H9 (cell line): ENCODE measurements around the gene COL19A1. TPM values are rescaled to one million over a fixed set of nuclear protein-coding genes. Genes with fewer than 3 reads are reported as not detected.

Source experiments
- DNase-seq: peaks from one replicate; pipeline ENCODE4 v3.0.0-alpha.2; 2017
- H2AFZ ChIP-seq: one replicate; pipeline ENCODE4 v1.6.1; 2013; ENCODE audit warnings: mild to moderate bottlenecking, low read length, control low read depth, moderate library complexity
- H2AK5ac ChIP-seq: 2 replicates; pipeline ENCODE4 v1.6.1; 2013; ENCODE audit warnings: low read length, control low read depth, mixed read lengths; ENCODE audit not compliant: insufficient read length
- H2BK120ac ChIP-seq: one replicate; pipeline ENCODE4 v1.6.1; 2013; ENCODE audit warnings: low read depth, mild to moderate bottlenecking, low read length, control low read depth, inconsistent platforms; ENCODE audit not compliant: poor library complexity, severe bottlenecking
- H2BK12ac ChIP-seq: 2 replicates; pipeline ENCODE4 v1.6.1; 2013; ENCODE audit warnings: low read length, control low read depth, mixed read lengths, low read depth; ENCODE audit not compliant: insufficient read length
- H2BK15ac ChIP-seq: 2 replicates; pipeline ENCODE4 v1.6.1; 2013; ENCODE audit warnings: low read depth, low read length, control low read depth
- H2BK20ac ChIP-seq: one replicate; pipeline ENCODE4 v1.6.1; 2013; ENCODE audit warnings: low read depth, mild to moderate bottlenecking, low read length, control low read depth, inconsistent platforms; ENCODE audit not compliant: poor library complexity, severe bottlenecking
- H2BK5ac ChIP-seq: 2 replicates; pipeline ENCODE4 v1.6.1; 2013; ENCODE audit warnings: low read length, control low read depth, mixed read lengths; ENCODE audit not compliant: insufficient read length
- H3K14ac ChIP-seq: 2 replicates; pipeline ENCODE4 v1.6.1; 2013; ENCODE audit warnings: low read length, control low read depth; ENCODE audit not compliant: insufficient read depth
- H3K18ac ChIP-seq: 2 replicates; pipeline ENCODE4 v1.6.1; 2013; ENCODE audit warnings: low read depth, mild to moderate bottlenecking, mixed read lengths, low read length, control low read depth; ENCODE audit not compliant: insufficient read length
- H3K23ac ChIP-seq: 2 replicates; pipeline ENCODE4 v1.6.1; 2013; ENCODE audit warnings: low read length, control low read depth, mixed read lengths, low read depth; ENCODE audit not compliant: insufficient read length
- H3K23me2 ChIP-seq: 2 replicates; pipeline ENCODE4 v1.6.1; 2013; ENCODE audit warnings: low read depth, mild to moderate bottlenecking, mixed read lengths, low read length, control low read depth; ENCODE audit not compliant: insufficient read length, poor library complexity, severe bottlenecking
- H3K27ac ChIP-seq: 2 replicates; pipeline ENCODE4 v1.5.1; 2013; ENCODE audit warnings: low read length, control low read depth, mixed read lengths, low read depth; ENCODE audit not compliant: insufficient read length
- H3K27me3 ChIP-seq: 2 replicates; pipeline ENCODE4 v1.6.1; 2013; ENCODE audit warnings: low read length, control low read depth, inconsistent platforms; ENCODE audit not compliant: insufficient read depth
- H3K4ac ChIP-seq: 2 replicates; pipeline ENCODE4 v1.6.1; 2013; ENCODE audit warnings: low read depth, mild to moderate bottlenecking, control low read depth, inconsistent platforms, low read length, moderate library complexity
- H3K4me1 ChIP-seq: 2 replicates; pipeline ENCODE4 v1.6.1; 2013; ENCODE audit warnings: low read length, control low read depth, inconsistent platforms; ENCODE audit not compliant: insufficient read depth
- H3K4me2 ChIP-seq: 2 replicates; pipeline ENCODE4 v1.6.1; 2013; ENCODE audit warnings: low read length, control low read depth, mixed read lengths; ENCODE audit not compliant: insufficient read length, insufficient read depth
- H3K56ac ChIP-seq: 2 replicates; pipeline ENCODE4 v1.6.1; 2013; ENCODE audit warnings: low read depth, mild to moderate bottlenecking, mixed read lengths, low read length, control low read depth; ENCODE audit not compliant: insufficient read length
- H3K79me1 ChIP-seq: 2 replicates; pipeline ENCODE4 v1.6.1; 2013; ENCODE audit warnings: low read depth, mild to moderate bottlenecking, moderate library complexity, low read length, control low read depth, inconsistent platforms; ENCODE audit not compliant: insufficient read depth, poor library complexity, severe bottlenecking
- H3K79me2 ChIP-seq: 2 replicates; pipeline ENCODE4 v1.6.1; 2013; ENCODE audit warnings: low read length, control low read depth, inconsistent platforms; ENCODE audit not compliant: insufficient read depth
- H3K9ac ChIP-seq: 2 replicates; pipeline ENCODE4 v1.6.1; 2013; ENCODE audit warnings: low read length, control low read depth, mixed read lengths; ENCODE audit not compliant: insufficient read length; ENCODE audit errors: extremely low read depth
- H3K9me3 ChIP-seq: one replicate; pipeline ENCODE4 v1.6.1; 2013; ENCODE audit warnings: low read depth, low read length, inconsistent platforms; ENCODE audit not compliant: control insufficient read depth
- H3T11ph ChIP-seq: one replicate; pipeline ENCODE4 v1.6.1; 2013; ENCODE audit warnings: mild to moderate bottlenecking, low read length, control low read depth, inconsistent platforms
- H4K20me1 ChIP-seq: one replicate; pipeline ENCODE4 v1.6.1; 2013; ENCODE audit not compliant: control insufficient read depth, insufficient read length, insufficient read depth
- H4K5ac ChIP-seq: 2 replicates; pipeline ENCODE4 v1.6.1; 2013; ENCODE audit warnings: low read depth, mild to moderate bottlenecking, mixed read lengths, low read length, control low read depth; ENCODE audit not compliant: insufficient read length
- H4K8ac ChIP-seq: replicated peaks from 2 replicates; pipeline ENCODE4 v1.6.1; 2013; ENCODE audit warnings: low read length, control low read depth, mixed read lengths, low read depth; ENCODE audit not compliant: insufficient read length
- H4K91ac ChIP-seq: 2 replicates; pipeline ENCODE4 v1.6.1; 2013; ENCODE audit warnings: low read depth, mild to moderate bottlenecking, moderate library complexity, mixed read lengths, low read length, control low read depth; ENCODE audit not compliant: insufficient read length
- H3K27ac Mint-ChIP-seq, 3 experiments: 2 replicates in 2 of 3; 3 replicates in 1 of 3; pipeline ENCODE4 v1.8.0; 2020 to 2021; ENCODE audit warnings: mixed read lengths in 3 of 3, mild to moderate bottlenecking in 1 of 3, moderate library complexity in 1 of 3
- H3K27me3 Mint-ChIP-seq: 2 replicates; pipeline ENCODE4 v1.8.0; 2021; ENCODE audit warnings: low read depth, mild to moderate bottlenecking, moderate library complexity, mixed read lengths
- H3K36me3 Mint-ChIP-seq, 3 experiments: 2 replicates in 2 of 3; 3 replicates in 1 of 3; pipeline ENCODE4 v1.8.0; 2020 to 2021; ENCODE audit warnings: low read depth in 3 of 3, mixed read lengths in 3 of 3; ENCODE audit not compliant: insufficient read depth in 1 of 3
- H3K4me1 Mint-ChIP-seq, 2 experiments: 2 replicates each; pipeline ENCODE4 v1.8.0; 2020; ENCODE audit warnings: mixed read lengths in 2 of 2
- H3K4me3 Mint-ChIP-seq, 2 experiments: 2 replicates in 1 of 2; 3 replicates in 1 of 2; pipeline ENCODE4 v1.8.0; 2020 to 2021; ENCODE audit warnings: mild to moderate bottlenecking in 2 of 2, mixed read lengths in 2 of 2, moderate library complexity in 1 of 2
- H3K9me3 Mint-ChIP-seq, 2 experiments: 2 replicates in 1 of 2; 3 replicates in 1 of 2; pipeline ENCODE4 v1.8.0; 2020; ENCODE audit warnings: mild to moderate bottlenecking in 2 of 2, mixed read lengths in 2 of 2, moderate library complexity in 1 of 2
- WGBS: extraction: QIAGEN DNeasy Blood & Tissue Kit; methylation state at CpG from one replicate; pipeline ENCODE4 v1.1.7; 2013; ENCODE audit warnings: missing lambda C conversion rate, low lambda C conversion rate, mixed read lengths; ENCODE audit not compliant: insufficient read length; ENCODE audit errors: extremely low coverage; 5-methylcytosine and 5-hydroxymethylcytosine counted together
- total RNA-seq: library from RNA; stranded (reverse); gene quantifications from 2 replicates; pipeline ENCODE4 v1.2.1, GENCODE V29; 2021
- TF ChIP-seq, protein P1 (sequence below): fragments of 200-600 bp; sonication (generic); conservative IDR thresholded peaks from 3 replicates; pipeline ENCODE4 v1.8.0; 2021; ENCODE audit warnings: antibody characterized with exemption, mild to moderate bottlenecking

COL19A1 gene
- total RNA-seq, 1 experiment from 2014 or later, result not detected

DNA sequence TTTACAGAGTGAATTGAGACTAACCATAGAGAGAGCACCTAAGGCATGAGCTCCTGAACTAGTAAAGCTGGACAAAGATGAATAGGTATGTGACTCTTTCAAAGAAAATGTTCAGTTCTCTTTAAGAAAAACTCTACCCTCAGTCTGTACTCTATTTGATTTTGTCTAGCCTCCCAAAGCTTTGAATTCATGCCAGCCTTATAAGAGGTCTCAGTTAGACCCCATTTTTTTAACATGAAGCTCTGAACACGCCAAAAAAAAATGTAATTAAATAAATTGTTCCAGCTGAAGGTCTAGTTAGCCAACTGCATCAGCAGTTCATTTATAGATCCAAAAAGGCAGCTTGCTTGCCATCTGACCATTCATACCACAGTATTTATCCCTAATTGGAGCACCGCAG is 365.0 kb downstream of the COL19A1 start:
- no peaks in the 10 kb centered on the region for H3K79me2 ChIP-seq
- H3K4me1 ChIP-seq, result peaks cover 2% of the 10 kb centered on the region; the same call in 1 of the 2 replicates
- no peak overlapping the region for H3K4me2 ChIP-seq
- no peak overlapping the region for H3K23ac ChIP-seq
- no peak overlapping the region for H2AFZ ChIP-seq
- H3K18ac ChIP-seq, result no peak overlapping the region
- no peaks in the 10 kb centered on the region for H3K79me1 ChIP-seq
- peaks cover 10 to 11% of the 10 kb centered on the region in 2 experiments for H3K4me1 Mint-ChIP-seq
- no peak overlapping the region; a peak in 1 of 7 replicates for H3K27ac Mint-ChIP-seq
- H4K5ac ChIP-seq, result no peak overlapping the region
- H3K27me3 ChIP-seq, result no peaks in the 10 kb centered on the region
- no peak overlapping the region for H3T11ph ChIP-seq
- H3K56ac ChIP-seq, result no peak overlapping the region
- no peak overlapping the region for H2BK15ac ChIP-seq
- H3K27me3 Mint-ChIP-seq, result no peaks in the 10 kb centered on the region
- H2BK12ac ChIP-seq, result no peak overlapping the region
- no peak overlapping the region for H3K9ac ChIP-seq
- TF ChIP-seq, protein P1, sequence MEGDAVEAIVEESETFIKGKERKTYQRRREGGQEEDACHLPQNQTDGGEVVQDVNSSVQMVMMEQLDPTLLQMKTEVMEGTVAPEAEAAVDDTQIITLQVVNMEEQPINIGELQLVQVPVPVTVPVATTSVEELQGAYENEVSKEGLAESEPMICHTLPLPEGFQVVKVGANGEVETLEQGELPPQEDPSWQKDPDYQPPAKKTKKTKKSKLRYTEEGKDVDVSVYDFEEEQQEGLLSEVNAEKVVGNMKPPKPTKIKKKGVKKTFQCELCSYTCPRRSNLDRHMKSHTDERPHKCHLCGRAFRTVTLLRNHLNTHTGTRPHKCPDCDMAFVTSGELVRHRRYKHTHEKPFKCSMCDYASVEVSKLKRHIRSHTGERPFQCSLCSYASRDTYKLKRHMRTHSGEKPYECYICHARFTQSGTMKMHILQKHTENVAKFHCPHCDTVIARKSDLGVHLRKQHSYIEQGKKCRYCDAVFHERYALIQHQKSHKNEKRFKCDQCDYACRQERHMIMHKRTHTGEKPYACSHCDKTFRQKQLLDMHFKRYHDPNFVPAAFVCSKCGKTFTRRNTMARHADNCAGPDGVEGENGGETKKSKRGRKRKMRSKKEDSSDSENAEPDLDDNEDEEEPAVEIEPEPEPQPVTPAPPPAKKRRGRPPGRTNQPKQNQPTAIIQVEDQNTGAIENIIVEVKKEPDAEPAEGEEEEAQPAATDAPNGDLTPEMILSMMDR, result no peak
- H2BK5ac ChIP-seq, result no peak overlapping the region
- no peak overlapping the region for H3K14ac ChIP-seq
- H2BK120ac ChIP-seq, result no peak overlapping the region
- no peak overlapping the region for H3K4ac ChIP-seq
- no peaks in the 10 kb centered on the region for H3K9me3 ChIP-seq
- WGBS, result no CpG with 5 or more reads among the region's 2 CpGs
- H3K36me3 Mint-ChIP-seq, result peaks cover 0 to 4% (median 0%) of the 10 kb centered on the region in 3 experiments; a peak in 2 of 7 replicates
- no peak overlapping the region for H3K27ac ChIP-seq
- no peak overlapping the region for H2AK5ac ChIP-seq
- no peak overlapping the region for H4K91ac ChIP-seq
- H2BK20ac ChIP-seq, result no peak overlapping the region
- H3K9me3 Mint-ChIP-seq, result no peaks in the 10 kb centered on the region
- DNase-seq, result no peak
- no peaks in the 10 kb centered on the region for H4K20me1 ChIP-seq
- no peak overlapping the region for H4K8ac ChIP-seq
- H3K23me2 ChIP-seq, result no peaks in the 10 kb centered on the region
- H3K4me3 Mint-ChIP-seq, result no peak overlapping the region
